GM19240 (cell line): ENCODE data around the gene PRF1.
"Not testable (repeated sequence)": the region's sequence is repeated elsewhere in the genome, so short reads cannot be mapped to it uniquely, and the experiment has no call there.

Source experiments
- DNase-seq: peaks from one replicate; pipeline ENCODE4 v3.0.0; 2011; ENCODE audit warnings: low spot score; ENCODE audit not compliant: insufficient read length

PRF1 gene

GRCh38 chr10:70617798-70618568 lies 15.4 kb upstream of the PRF1 start:
- no peak for DNase-seq

- no peak for DNase-seq
Observed at GRCh38 chr10:70616761-70617160, 14.2 kb upstream of the PRF1 start.

GRCh38 chr10:70615784-70616522 lies 13.4 kb upstream of the PRF1 start:
- no peak for DNase-seq

- no peak for DNase-seq
Observed at GRCh38 chr10:70615211-70615610, 12.7 kb upstream of the PRF1 start.

GRCh38 chr10:70614364-70614763 lies 11.8 kb upstream of the PRF1 start:
- DNase-seq: not testable (repeated sequence)

GRCh38 chr10:70613941-70614340 lies 11.4 kb upstream of the PRF1 start:
- no peak for DNase-seq

GRCh38 chr10:70607936-70608335 lies 5.4 kb upstream of the PRF1 start:
- no peak for DNase-seq

- no peak for DNase-seq
Observed at GRCh38 chr10:70605161-70605560, 2.6 kb upstream of the PRF1 start.

- no peak for DNase-seq
Observed at GRCh38 chr10:70604106-70604505, 1.6 kb upstream of the PRF1 start.

- no peak for DNase-seq
Observed at GRCh38 chr10:70603449-70603801, 884 bp upstream of the PRF1 start.

- DNase-seq: no peak
Observed at GRCh38 chr10:70601746-70602145, 795 bp downstream of the PRF1 start.

GRCh38 chr10:70600512-70601395 lies 1.8 kb downstream of the PRF1 start:
- DNase-seq: no peak

- no peak for DNase-seq
Observed at GRCh38 chr10:70599791-70600190, 2.8 kb downstream of the PRF1 start.

GRCh38 chr10:70599319-70599718 lies 3.2 kb downstream of the PRF1 start:
- DNase-seq: no peak

- DNase-seq: no peak
Observed at GRCh38 chr10:70598857-70599295, 3.7 kb downstream of the PRF1 start.

GRCh38 chr10:70597856-70598815 lies 4.4 kb downstream of the PRF1 start:
- DNase-seq: no peak

GRCh38 chr10:70596860-70597809 lies 5.4 kb downstream of the PRF1 start:
- no peak for DNase-seq

GRCh38 chr10:70596110-70596798 lies 6.3 kb downstream of the PRF1 start:
- no peak for DNase-seq

GRCh38 chr10:70595566-70596016 lies 7.0 kb downstream of the PRF1 start:
- DNase-seq: no peak
